ENCODE measurements around the gene PABPN1L.

PABPN1L gene

GRCh38 chr16:88883117-88883895 is 16.8 kb upstream of the PABPN1L start:
- no peak for FAIRE-seq

GRCh38 chr16:88882358-88883030 is 16.0 kb upstream of the PABPN1L start:
- no peak for FAIRE-seq

GRCh38 chr16:88881675-88882357 is 15.4 kb upstream of the PABPN1L start:
- FAIRE-seq = no peak

GRCh38 chr16:88881007-88881615 is 14.7 kb upstream of the PABPN1L start:
- no peak for FAIRE-seq

GRCh38 chr16:88880226-88881006 is 14.0 kb upstream of the PABPN1L start:
- FAIRE-seq = no peak

GRCh38 chr16:88879788-88880055 is 13.3 kb upstream of the PABPN1L start:
- FAIRE-seq = no peak

- FAIRE-seq = no peak
Measured at GRCh38 chr16:88878967-88879787, 12.7 kb upstream of the PABPN1L start.

GRCh38 chr16:88878356-88878755 is 11.9 kb upstream of the PABPN1L start:
- no peak for FAIRE-seq

- no peak for FAIRE-seq
Measured at GRCh38 chr16:88877564-88878289, 11.3 kb upstream of the PABPN1L start.

- no peak for FAIRE-seq
Measured at GRCh38 chr16:88876942-88877526, 10.6 kb upstream of the PABPN1L start.

- no peak for FAIRE-seq
Measured at GRCh38 chr16:88875703-88876234, 9.3 kb upstream of the PABPN1L start.

GRCh38 chr16:88874938-88875599 is 8.6 kb upstream of the PABPN1L start:
- no peak for FAIRE-seq

GRCh38 chr16:88872650-88873331 is 6.3 kb upstream of the PABPN1L start:
- no peak for FAIRE-seq

GRCh38 chr16:88871730-88872416 is 5.4 kb upstream of the PABPN1L start:
- no peak for FAIRE-seq

GRCh38 chr16:88871349-88871702 is 4.9 kb upstream of the PABPN1L start:
- no peak for FAIRE-seq

- FAIRE-seq = no peak
Measured at GRCh38 chr16:88870608-88871348, 4.3 kb upstream of the PABPN1L start.

GRCh38 chr16:88869673-88869980 is 3.2 kb upstream of the PABPN1L start:
- FAIRE-seq = no peak

- FAIRE-seq = no peak
Measured at GRCh38 chr16:88868974-88869672, 2.7 kb upstream of the PABPN1L start.
